ENCODE measurements around the gene HDHD3. TPM values are rescaled to one million over a fixed set of nuclear protein-coding genes. Genes with fewer than 3 reads are reported as not detected.

HDHD3 gene
- total RNA-seq, 2 experiments from 2014 or later = 20.0 to 21.3 TPM

Other genes starting within 250 kb of the HDHD3 start
- gene SLC31A2, start 226.0 kb downstream of the HDHD3 start, total RNA-seq = 1 to 10 TPM; 3.4 to 4.7 TPM
- 10 to 100 TPM; 37.4 to 40.7 TPM for gene FKBP15, start 155.7 kb downstream of the HDHD3 start, total RNA-seq
- 1 to 10 TPM; 8.8 to 9.3 TPM for gene SLC31A1, start 155.4 kb downstream of the HDHD3 start, total RNA-seq
- 10 to 100 TPM; 27.5 to 28.9 TPM for gene CDC26, start 101.4 kb downstream of the HDHD3 start, total RNA-seq
- 10 to 100 TPM; 31.1 to 31.8 TPM for gene PRPF4, start 101.3 kb downstream of the HDHD3 start, total RNA-seq
- gene RNF183, start 73.6 kb downstream of the HDHD3 start, total RNA-seq = under 1 TPM; 0.14 to 0.37 TPM
- under 1 TPM; 0.99 to 1.00 TPM for gene WDR31, start 36.7 kb downstream of the HDHD3 start, total RNA-seq
- 10 to 100 TPM in 1 of 2 experiments, 1 to 10 TPM in 1; 9.6 to 10.6 TPM for gene BSPRY, start 27.4 kb downstream of the HDHD3 start, total RNA-seq
- 10 to 100 TPM; 33.9 to 40.4 TPM for gene ALAD, start 24.3 kb upstream of the HDHD3 start, total RNA-seq
- gene POLE3, start 33.7 kb upstream of the HDHD3 start, total RNA-seq = 10 to 100 TPM; 51.7 to 52.2 TPM
- gene C9orf43, start 33.8 kb upstream of the HDHD3 start, total RNA-seq = under 1 TPM; 0.36 to 0.54 TPM
- 10 to 100 TPM; 63.2 to 65.5 TPM for gene RGS3, start 86.7 kb upstream of the HDHD3 start, total RNA-seq

Data from activated naive CD8-positive, alpha-beta T cell treated with anti-CD3 and anti-CD28 coated beads, Interleukin-2, amount 10 ng/mL, durations not matched to agents 7 days and 5 days (primary cell).